NCI-H1417 treated with DMSO at 0.1 percent for 48 hours (cell line): ENCODE results near the gene OR8J3.
"Not testable (repeated sequence)": the region's sequence is repeated elsewhere in the genome, so short reads cannot be mapped to it uniquely, and the experiment has no call there.

ENCODE experiments used
- DNase-seq: peaks from one replicate; lab custom pipeline; 2025; lab: John Stamatoyannopoulos, UW

Gene OR8J3

DNA sequence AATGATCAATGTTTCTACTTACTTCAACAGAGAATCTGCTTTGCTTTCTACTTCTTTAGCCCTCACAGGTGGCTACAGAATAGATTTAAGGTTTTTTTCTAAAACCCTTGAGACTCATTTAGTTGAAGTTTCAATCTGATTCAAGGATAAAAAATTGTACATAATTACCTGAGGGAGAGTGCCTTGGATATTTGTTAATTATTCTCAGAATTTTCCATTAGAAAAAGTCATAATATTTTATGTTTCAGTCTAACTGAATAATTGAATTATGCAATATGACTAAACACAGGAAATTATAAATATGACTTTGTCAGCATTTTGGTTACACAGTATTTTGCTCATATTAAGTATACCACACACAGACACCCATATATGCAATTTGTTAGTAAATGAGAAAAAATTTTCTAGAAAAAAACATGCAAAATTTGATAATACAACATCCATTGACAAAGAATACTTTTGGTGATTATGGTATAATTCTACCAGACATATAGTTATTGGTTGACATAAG lies at the start of gene OR8J3:
Gene OR8J3 (minus strand): TSS at position 51 of the 511 bp plus-strand sequence. CDS start 2,483 bp downstream, outside the sequence.
- no peak for DNase-seq

DNA sequence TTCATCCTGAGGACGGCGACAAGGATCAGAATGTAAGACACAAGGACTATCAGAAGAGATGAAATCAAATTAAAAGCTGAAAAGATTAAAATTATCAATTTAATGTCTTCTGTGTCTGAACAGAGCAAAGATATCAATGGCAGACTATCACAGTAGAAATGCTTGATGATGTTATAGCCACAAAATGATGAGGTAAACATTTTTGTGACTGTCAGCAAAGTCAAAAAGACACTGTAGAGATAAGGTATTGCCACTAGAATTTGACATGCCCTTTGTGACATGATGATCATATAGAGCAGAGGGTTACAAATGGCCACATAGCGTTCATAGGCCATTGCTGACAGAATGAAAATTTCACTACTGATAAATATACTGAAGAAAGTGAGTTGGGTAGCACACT lies 48.6 kb upstream of the OR8J3 start:
- DNase-seq, result no peak

DNA sequence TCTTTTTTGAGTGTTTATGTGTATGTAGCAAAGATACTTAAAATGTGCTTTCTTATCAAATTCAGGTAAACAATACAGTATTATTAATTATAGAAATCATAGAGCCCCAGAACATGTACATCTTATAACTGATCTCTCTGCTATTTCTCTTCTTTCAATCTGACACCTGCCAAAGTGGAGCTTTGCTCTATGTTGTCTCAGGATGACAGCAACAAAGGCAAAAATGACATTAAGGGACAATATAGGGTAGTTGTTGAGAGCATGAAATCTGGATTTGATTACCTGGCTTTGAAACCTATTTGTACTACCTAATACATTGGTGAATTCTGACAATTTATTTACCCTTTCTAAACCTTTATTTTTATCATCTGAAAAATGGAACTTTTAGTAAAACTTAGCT lies 43.5 kb upstream of the OR8J3 start:
- no peak for DNase-seq

DNA sequence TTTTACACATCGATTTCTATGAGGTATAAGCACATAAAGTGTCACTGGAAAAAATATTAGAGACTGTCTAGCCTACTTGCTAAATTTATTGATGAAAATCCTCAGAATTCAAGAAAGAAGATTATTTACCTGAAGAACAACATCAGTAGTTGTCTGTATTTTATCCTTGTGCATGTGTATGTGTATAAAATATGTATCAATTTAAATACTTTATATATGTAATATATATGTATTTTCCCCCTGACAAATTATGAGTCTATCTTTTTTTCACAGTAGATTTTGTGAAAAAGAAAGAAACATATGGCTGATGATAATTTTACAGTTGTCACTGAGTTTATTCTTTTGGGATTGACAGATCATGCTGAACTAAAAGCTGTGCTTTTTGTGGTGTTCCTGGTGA lies 36.3 kb upstream of the OR8J3 start, which contains the start of gene OR5J2:
Gene OR5J2 (plus strand): TSS at position 301 of the 400 bp plus-strand sequence. CDS start 0 bp downstream, at position 301.
- no peak for DNase-seq

- DNase-seq, result no peak
Observed at GRCh38 chr11:56172256-56172830, 32.3 kb upstream of the OR8J3 start.

DNA sequence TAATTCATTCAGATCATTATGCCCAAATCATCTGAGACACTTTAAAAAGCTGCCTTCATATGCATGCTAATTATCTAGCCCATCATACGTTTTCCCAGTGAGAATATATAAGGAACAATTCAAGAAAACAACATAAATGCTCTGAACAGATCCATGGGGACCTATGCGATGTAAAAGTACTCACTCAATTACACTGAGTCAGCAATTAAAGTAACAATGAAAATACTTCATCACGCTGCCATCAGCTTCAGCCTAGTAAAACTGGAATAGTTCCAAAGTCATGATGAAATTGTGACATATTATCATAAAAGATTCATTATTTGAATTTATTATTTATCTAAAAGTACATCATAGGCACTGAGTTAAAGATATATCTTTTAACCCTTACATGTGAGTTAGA lies 23.8 kb upstream of the OR8J3 start:
- DNase-seq, result no peak

GRCh38 chr11:56160217-56160616 lies 20.2 kb upstream of the OR8J3 start, which contains the start of gene OR8K5:
Gene OR8K5, minus strand, starts transcription at chr11:56160317. Its CDS starts 0 bp downstream, at chr11:56160317.
- no peak for DNase-seq

GRCh38 chr11:56152333-56152732 lies 12.3 kb upstream of the OR8J3 start:
- DNase-seq, result no peak

DNA sequence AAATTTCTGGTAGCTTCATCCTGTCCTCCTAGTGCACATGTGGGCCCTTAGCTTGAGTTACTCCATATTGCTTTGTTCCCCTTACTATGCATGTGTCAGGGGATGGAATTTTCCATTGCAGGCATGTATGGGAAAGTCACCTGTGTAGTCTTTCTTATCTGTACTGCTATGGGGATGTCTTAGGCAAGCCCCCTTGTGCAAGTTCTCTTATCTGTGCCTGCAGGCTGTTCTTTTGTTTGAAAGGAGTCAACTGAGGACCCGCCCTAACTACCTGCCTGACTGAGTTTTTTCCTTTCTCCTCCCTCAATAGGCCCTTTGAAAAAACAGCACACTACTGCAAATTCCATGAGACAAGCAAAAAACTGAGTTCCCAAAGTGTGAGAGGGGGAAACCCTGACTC lies 11.4 kb upstream of the OR8J3 start:
- no peak for DNase-seq

DNA sequence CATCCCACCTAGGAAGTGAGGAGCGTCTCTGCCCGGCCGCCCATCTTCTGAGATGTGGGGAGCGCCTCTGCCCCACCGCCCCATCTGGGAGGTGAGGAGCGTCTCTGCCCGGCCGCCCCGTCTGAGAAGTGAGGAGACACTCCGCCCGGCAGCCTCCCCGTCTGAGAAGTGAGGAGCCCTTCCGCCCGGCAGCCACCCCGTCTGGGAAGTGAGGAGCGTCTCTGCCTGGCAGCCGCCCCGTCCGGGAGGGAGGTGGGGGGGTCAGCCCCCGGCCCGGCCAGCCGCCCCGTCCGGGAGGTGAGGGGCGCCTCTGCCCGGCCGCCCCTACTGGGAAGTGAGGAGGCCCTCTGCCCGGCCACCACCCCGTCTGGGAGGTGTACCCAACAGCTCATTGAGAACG lies 3.7 kb upstream of the OR8J3 start:
- DNase-seq, result not testable (repeated sequence)

GRCh38 chr11:56122073-56122472 lies 17.9 kb downstream of the OR8J3 start, which contains the start of gene OR8H3:
Gene OR8H3, plus strand, starts transcription at chr11:56122373. Its CDS starts 0 bp downstream, at chr11:56122373.
- no peak for DNase-seq

GRCh38 chr11:56103210-56103737 lies 36.7 kb downstream of the OR8J3 start, which contains the start of gene OR8H2:
Gene OR8H2, plus strand, starts transcription at chr11:56103687. Its CDS starts 1,356 bp downstream, at chr11:56105043.
- no peak for DNase-seq

DNA sequence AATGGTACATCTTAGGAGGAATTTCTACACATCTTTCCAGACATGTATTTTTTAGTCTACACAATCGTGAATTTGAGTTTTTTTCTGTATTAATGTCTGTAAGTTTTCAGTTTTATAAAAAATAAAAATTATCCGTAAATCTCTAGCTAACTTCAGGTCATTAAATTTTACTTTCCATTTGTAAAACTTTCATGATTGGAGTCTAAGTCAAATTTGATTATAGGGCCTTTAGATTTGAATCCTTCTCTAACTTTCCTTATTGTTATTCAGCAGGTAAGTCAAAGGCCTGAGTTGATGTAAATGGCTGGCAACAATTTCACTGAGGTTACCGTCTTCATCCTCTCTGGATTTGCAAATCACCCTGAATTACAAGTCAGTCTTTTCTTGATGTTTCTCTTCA lies 47.0 kb downstream of the OR8J3 start, which contains the start of gene OR8I2:
Gene OR8I2 (plus strand): TSS at position 301 of the 400 bp plus-strand sequence. CDS start 0 bp downstream, at position 301.
- no peak for DNase-seq

GRCh38 chr11:56089697-56090096 lies 50.3 kb downstream of the OR8J3 start:
- DNase-seq, result no peak
